Jurkat, Clone E6-1 (cell line): ENCODE measurements around the gene SAMD9L. TPM values are rescaled to one million over a fixed set of nuclear protein-coding genes. Genes with fewer than 3 reads are reported as not detected.

Experiments
- DNase-seq: peaks from one replicate; pipeline ENCODE4 v3.0.0-alpha.2; 2011; ENCODE audit warnings: low read depth, low spot score
- H3K4me3 ChIP-seq: 2 replicates; pipeline ENCODE4 v1.5.1; 2011; ENCODE audit warnings: mild to moderate bottlenecking, low read length, control low read depth, moderate library complexity
- polyA plus RNA-seq: library from polyadenylated mRNA; unstranded; fragments of >200 nt; gene quantifications from one replicate; pipeline ENCODE4 v1.2.1, GENCODE V29; 2012; ENCODE audit warnings: missing spikeins; ENCODE audit not compliant: insufficient read length, insufficient read depth

SAMD9L gene
- 5.6 TPM for polyA plus RNA-seq

- DNase-seq, result peak; percentile 30
- H3K4me3 ChIP-seq, result peak within 1 kb of the TSS; percentile 49
These were observed at the start of gene SAMD9L for GRCh38 chr7:93148144-93148543. SAMD9L (minus strand) TSS chr7:93148385; CDS start chr7:93135971, 12,414 bp downstream.

DNA sequence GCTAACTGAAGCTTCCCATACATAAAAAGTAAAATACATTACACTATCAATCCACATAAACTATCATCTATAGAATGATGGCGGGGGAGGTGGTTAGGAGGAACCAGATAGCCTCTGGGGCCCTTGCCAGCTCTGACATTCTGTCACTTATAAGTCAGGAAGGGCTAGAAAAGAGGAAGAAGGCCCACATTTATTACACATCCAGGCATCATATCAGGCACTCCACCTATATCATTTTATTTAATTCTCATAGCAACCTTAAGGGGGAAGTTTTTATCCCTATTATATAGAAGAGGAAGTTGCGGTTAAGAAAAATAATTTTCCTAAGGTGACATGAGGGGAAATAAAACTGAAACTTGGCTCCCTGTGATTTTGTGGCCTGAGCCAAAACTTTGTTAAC is 48.2 kb upstream of the SAMD9L start:
- H3K4me3 ChIP-seq, result no peak overlapping the region
- no peak for DNase-seq

DNA sequence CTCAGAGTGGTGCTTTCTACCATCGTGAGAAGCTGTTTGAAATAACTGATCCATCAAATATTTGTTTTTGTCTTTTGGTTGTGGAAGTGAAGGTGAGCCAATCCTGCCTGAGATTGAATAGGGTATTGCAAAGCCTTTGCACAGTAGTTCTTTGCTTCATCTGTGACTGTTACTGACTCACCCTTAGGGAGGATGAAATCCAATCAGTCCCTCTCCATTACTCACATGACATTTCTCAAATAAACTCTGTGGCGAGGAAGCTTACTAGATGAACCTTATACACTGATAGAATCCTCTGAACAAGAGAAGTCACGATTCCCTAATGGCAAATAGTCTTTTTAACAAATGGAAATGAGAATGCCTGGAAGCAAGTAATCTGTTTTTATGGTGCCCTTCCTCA is 46.2 kb upstream of the SAMD9L start:
- DNase-seq, result no peak
- H3K4me3 ChIP-seq, result no peak overlapping the region

DNA sequence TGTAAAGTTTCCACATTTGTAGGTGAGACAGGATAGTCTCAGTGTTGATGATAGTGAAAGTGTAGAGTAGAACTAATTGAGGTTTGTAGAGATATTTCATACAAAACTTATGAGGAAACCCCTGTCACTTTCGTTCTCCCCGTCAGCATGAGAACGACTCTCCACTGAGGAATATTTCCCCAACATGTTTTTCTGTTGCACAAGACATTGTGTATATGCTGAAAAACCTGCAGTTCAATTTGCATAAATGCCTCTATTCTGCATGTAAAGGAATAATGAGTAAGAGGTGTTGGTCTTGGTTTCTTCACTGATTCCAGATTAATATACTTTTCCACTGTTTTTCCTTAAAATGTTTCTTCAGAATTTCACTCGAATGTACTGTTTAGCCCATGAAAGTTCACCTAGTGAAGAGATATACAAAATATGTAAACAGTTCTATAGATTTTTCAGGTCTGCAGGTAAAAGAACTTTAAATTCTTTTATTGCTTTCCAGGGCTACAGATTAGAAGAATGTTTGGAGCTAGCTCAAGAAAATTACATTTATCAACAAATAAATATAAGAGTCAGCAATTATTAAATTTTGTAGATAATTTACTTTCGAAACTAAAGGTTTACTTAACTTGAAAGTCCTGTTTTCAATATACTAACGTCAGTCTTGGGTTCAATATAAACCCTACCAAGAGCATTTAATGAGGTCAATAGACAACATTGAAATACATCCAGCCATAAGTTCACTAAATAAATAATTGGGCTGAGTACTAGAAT is 40.9 kb upstream of the SAMD9L start:
- no peak for DNase-seq
- H3K4me3 ChIP-seq, result no peak overlapping the region

- no peak for DNase-seq
- H3K4me3 ChIP-seq, result no peak overlapping the region
These were observed 37.3 kb upstream of the SAMD9L start for GRCh38 chr7:93185303-93186027.

DNA sequence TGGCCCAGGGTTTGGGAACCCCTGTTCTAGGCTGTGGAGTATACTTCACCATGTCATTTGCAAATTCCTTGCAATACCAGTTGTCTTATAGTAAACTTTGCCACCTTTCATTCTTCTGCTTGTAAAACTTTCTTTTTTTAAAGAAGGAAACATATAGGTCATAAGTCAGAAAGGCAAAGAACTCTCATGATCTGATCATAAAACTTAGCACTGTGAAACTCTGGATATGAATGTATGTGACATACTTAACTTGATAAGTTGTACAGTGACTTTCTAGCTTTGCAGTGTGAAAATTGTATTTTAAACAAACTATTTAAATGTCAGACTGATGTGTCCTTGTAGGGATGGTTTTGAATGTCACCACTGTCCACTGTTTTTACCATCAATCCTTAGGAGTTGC is 31.0 kb upstream of the SAMD9L start:
- H3K4me3 ChIP-seq, result no peak overlapping the region
- no peak for DNase-seq

- H3K4me3 ChIP-seq, result no peak overlapping the region
- DNase-seq, result no peak
These were observed 30.0 kb upstream of the SAMD9L start for GRCh38 chr7:93178213-93178612.

DNA sequence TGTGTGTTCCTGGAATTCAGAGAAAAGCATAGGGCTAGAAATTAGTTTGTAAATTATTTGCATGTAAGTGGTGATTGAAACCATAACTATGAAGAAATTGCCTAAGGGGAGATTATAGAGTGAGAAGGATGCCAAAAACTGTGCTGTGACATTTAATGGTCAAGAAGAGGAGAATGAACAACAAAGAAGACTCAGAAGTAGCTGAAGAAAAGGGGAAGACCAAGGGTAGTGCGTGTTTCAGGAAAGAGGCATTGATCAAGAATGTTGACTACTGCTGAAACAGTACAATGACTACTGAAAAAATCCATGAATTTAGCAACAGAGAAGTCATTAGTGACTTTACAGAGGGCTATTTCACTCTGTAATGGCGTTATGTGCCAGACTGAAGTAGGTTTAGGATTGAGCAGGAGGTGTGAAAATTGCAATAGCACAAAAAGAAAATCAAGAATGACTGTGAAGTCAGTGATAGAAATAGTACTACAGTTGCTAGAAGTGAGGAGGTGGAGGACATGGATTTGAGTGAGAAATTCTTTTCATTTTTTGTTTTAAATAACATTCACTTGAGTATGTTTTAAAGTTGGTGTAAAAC is 28.9 kb upstream of the SAMD9L start:
- no peak overlapping the region for H3K4me3 ChIP-seq
- DNase-seq, result no peak

DNA sequence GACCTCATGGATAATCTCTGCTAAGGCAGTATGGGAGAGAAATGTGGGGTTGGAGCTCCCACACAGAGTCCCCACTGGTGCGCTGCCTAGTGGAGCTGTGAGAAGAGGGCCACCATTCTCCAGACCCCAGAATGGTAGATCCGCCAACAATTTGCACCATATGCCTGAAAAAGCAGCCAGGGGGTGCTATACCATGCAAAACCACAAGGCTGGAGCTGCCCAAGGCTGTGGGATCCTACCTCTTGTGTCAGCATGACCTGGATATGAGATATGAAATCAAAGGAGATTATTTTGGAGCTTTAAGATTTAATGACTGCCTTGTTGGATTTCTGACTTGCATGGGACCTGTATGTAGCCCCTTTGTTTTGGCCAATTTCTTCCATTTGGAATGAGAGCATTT is 27.0 kb upstream of the SAMD9L start:
- no peak overlapping the region for H3K4me3 ChIP-seq
- no peak for DNase-seq

- no peak overlapping the region for H3K4me3 ChIP-seq
- no peak for DNase-seq
These were observed 24.5 kb upstream of the SAMD9L start for GRCh38 chr7:93172683-93173082.

DNA sequence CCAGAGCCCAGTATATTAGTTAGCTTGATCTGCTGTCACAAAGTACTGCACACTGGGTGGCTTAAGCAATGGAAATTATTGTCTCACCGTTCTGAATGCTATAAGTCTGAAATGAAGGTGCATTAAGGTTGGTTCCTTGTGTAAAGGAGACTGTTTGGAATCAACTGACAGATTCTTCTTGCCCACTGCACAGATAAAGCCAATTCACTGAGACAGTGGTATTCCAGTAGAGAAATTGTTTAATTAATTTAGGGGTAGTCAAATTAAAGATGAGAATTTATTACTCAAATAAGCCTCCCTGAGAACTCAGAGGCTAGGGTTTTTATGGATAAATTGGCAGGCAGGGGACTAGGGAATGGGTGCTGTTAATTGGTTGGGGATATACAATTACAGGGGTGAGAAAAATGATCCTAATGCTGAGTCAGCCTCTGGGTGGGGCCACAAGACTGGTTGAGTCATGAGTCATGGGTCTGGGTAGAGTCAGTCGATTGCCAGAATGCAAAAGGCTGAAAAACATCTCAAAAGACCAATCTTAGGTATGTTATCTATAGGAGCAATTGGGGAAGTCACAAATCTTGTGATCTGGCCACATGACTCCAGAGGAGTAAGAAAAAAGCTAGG is 23.5 kb upstream of the SAMD9L start:
- DNase-seq, result no peak
- H3K4me3 ChIP-seq, result no peak overlapping the region

- DNase-seq, result no peak
- H3K4me3 ChIP-seq, result no peak overlapping the region
These were observed 17.3 kb upstream of the SAMD9L start for GRCh38 chr7:93165447-93165846.

DNA sequence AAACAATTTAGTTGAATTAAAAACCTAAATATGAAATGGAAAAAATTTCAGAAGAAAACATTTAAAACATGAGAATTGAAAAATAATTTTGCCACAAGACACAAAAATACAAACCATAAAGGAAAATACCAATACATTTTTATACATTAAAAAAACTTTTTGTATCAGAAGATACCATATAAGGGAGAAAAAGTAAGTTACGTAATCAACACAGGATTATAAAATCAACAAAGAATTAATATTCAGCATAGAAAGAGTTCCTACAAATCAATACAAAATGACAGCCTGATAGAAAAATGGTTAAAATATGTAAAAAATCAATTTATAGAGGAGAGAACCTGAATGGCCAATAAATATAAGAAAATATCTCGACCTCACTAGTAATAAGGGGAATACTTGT is 16.6 kb upstream of the SAMD9L start:
- no peak for DNase-seq
- H3K4me3 ChIP-seq, result no peak overlapping the region

DNA sequence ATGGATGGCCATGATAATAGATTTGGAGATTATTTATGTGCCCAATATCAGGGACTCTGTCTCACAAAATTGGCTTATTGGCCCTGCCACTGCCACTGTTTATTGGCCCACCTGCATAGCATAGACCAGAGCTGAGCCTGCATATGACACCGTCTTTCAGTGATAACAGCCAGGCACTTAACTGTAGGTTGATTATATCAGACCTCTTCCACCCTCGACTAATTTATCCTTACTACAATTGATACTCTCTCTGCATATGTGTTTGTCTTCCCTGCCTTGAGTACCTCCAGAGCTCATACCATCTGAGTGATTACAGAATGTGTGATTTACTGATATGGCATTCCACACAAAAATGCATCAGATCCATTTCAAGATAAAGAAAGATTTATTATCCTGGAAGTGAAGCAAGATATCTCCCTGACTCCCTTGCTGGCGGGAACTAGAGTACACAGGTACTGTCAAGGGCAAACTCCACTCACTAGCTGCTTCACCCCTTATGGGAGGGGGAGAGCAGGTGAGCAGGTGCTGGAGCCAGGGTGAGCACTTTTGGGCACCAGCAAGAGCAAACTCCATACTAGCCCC is 13.1 kb upstream of the SAMD9L start:
- DNase-seq, result no peak
- H3K4me3 ChIP-seq, result no peak overlapping the region

DNA sequence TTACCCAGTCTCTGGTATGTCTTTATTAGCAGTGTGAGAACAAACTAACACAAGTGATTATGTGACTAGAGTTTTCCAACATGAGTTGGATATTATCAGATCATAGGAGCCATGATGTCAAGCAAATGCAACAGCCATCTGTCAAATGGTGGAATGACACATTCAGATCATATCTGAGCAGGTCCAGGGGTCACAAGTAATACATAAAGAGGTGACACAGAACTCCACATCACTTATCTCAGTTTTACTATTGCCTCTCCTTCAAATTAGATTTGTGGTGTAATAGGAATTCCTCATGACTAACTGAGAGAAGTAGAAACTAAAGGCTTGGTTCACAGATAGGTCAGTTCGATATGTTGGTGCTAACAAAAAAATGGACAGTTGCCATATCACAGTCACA is 12.2 kb upstream of the SAMD9L start:
- DNase-seq, result no peak
- H3K4me3 ChIP-seq, result no peak overlapping the region

DNA sequence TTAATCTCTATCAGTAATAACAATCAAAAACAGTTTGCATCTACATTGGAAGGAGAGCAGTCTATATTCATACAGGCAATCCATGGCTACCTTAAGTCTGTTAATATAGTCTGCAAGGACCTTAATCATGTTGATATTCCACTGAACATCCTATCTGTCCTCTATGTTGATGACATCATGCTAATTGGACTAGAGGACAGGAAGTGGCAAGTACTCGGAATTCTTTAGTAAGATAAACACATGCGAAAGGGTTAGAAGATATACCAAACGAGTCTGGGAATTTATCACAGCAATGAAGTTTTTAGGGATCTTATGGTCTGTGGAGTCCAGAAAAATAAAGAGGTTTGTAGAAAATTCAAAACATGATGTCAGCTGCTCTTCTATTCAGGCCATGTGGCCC is 11.3 kb upstream of the SAMD9L start:
- no peak overlapping the region for H3K4me3 ChIP-seq
- no peak for DNase-seq

- DNase-seq, result no peak
- H3K4me3 ChIP-seq, result no peak overlapping the region
These were observed 8.7 kb upstream of the SAMD9L start for GRCh38 chr7:93156884-93157283.

- DNase-seq, result no peak
- H3K4me3 ChIP-seq, result no peak overlapping the region
These were observed 2.1 kb upstream of the SAMD9L start for GRCh38 chr7:93150200-93150835.

DNA sequence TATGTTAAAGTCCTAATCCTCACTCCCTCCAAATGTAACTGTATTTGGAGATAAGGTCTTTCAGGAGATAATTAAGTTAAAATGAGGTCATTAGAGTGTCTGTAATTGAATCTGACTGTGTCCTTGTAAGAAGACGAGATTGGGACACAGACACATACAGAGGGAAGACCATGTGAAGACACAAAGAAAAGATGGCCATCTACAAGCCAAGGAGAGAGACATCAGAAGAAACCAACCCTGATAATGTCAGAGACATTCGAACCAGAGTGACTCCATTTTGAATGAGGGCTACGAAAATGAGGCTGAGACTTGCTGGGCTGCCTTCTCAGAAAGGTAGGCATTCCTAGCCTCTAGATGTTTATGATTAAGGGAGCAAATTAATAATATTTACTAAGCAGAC is 542 bp upstream of the SAMD9L start:
- H3K4me3 ChIP-seq, result no peak overlapping the region
- DNase-seq, result no peak
